ENCODE measurements around the gene IL18R1.

GRCh38 chr2:102391565-102391964 is 36.0 kb downstream of the IL18R1 start:
- TF ChIP-seq CTCF (IDR thresholded peaks at IDR 0.05) (no peak), POLR2AphosphoS5 (IDR thresholded peaks at IDR 0.05) (no peak)
